ENCODE results near the gene NEU1.
"Not testable (repeated sequence)": the region's sequence is repeated elsewhere in the genome, so short reads cannot be mapped to it uniquely, and the experiment has no call there.

NEU1 gene

GRCh38 chr6:31838968-31839367 is 23.7 kb downstream of the NEU1 start:
- DNase-seq (ENCODE audit: low read depth), result no peak

- not testable (repeated sequence) for DNase-seq (ENCODE audit: low read depth)
Observed at GRCh38 chr6:31838114-31838553, 24.5 kb downstream of the NEU1 start.

- DNase-seq (ENCODE audit: low read depth), result no peak
Observed at GRCh38 chr6:31837369-31838113, 25.1 kb downstream of the NEU1 start.

GRCh38 chr6:31836474-31837368 is 25.9 kb downstream of the NEU1 start:
- no peak for DNase-seq (ENCODE audit: low read depth)

GRCh38 chr6:31836047-31836473 is 26.6 kb downstream of the NEU1 start:
- DNase-seq (ENCODE audit: low read depth), result no peak

GRCh38 chr6:31834367-31835250 is 28.0 kb downstream of the NEU1 start:
- DNase-seq (ENCODE audit: low read depth), result no peak

GRCh38 chr6:31831350-31832215 is 31.0 kb downstream of the NEU1 start:
- no peak for DNase-seq (ENCODE audit: low read depth)

GRCh38 chr6:31830886-31831335 is 31.7 kb downstream of the NEU1 start:
- no peak for DNase-seq (ENCODE audit: low read depth)

- no peak for DNase-seq (ENCODE audit: low read depth)
Observed at GRCh38 chr6:31829633-31830283, 32.9 kb downstream of the NEU1 start.

GRCh38 chr6:31827286-31828079 is 35.1 kb downstream of the NEU1 start, which contains the start of gene HSPA1B:
HSPA1B (plus strand) TSS chr6:31827738; CDS start chr6:31827951, 213 bp downstream.
- peak; percentile 99 for DNase-seq (ENCODE audit: low read depth)

GRCh38 chr6:31826793-31827285 is 35.8 kb downstream of the NEU1 start:
- DNase-seq (ENCODE audit: low read depth), result no peak

- no peak for DNase-seq (ENCODE audit: low read depth)
Observed at GRCh38 chr6:31825553-31825952, 37.1 kb downstream of the NEU1 start.

- DNase-seq (ENCODE audit: low read depth), result not testable (repeated sequence)
Observed at GRCh38 chr6:31823592-31824196, 38.9 kb downstream of the NEU1 start.

- DNase-seq (ENCODE audit: low read depth), result no peak
Observed at GRCh38 chr6:31822036-31822821, 40.4 kb downstream of the NEU1 start.

GRCh38 chr6:31821301-31822035 is 41.2 kb downstream of the NEU1 start:
- DNase-seq (ENCODE audit: low read depth), result no peak

GRCh38 chr6:31820399-31820798 is 42.2 kb downstream of the NEU1 start:
- DNase-seq (ENCODE audit: low read depth), result not testable (repeated sequence)

- DNase-seq (ENCODE audit: low read depth), result no peak
Observed at GRCh38 chr6:31819871-31820299, 42.7 kb downstream of the NEU1 start.

Data from non-pigmented ciliary epithelial cell (primary cell).